ENCODE data around the gene ACOT7.
"Not testable (repeated sequence)": the region's sequence is repeated elsewhere in the genome, so short reads cannot be mapped to it uniquely, and the experiment has no call there.

ACOT7 gene

DNA sequence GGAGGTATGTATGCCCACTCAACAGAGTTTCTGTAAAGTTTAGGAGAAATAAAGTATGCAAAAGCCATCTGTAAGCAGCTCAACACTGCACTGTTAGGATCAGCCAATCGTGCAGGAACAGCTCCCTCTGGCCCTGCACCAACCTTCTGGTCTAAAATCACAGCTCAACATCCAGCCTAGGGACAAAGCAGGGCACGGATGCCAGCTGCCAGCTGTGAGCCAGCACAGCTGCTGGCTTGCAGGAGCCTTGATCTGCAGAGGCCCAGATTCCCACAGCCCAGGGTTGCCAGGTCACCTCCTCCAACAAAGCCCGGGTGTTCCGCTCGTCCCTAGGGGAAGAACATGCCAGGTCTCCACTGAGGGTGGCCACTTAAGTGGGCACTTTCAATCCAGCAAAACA is 8.6 kb downstream of the ACOT7 start:
- Histone ChIP-seq H3K36me3 (ENCODE audit: control insufficient read depth, insufficient read depth, low read length) (no peaks in the 10 kb centered on the region), H3K27me3 (replicated peaks; ENCODE audit: control insufficient read depth, insufficient read depth, low read length, poor library complexity, severe bottlenecking) (no peaks in the 10 kb centered on the region), H3K9me3 (ENCODE audit: control insufficient read depth, low read length) (no peaks in the 10 kb centered on the region), H3K4me3 (ENCODE audit: insufficient read depth, low read depth, low read length, poor library complexity, severe bottlenecking) (no peak overlapping the region), H3K4me1 (ENCODE audit: control insufficient read depth, insufficient read depth, low read length, poor library complexity, severe bottlenecking) (no peaks in the 10 kb centered on the region), H3K27ac (ENCODE audit: insufficient read depth, low read length, poor library complexity, severe bottlenecking) (no peak overlapping the region)
- DNase-seq: no peak

DNA sequence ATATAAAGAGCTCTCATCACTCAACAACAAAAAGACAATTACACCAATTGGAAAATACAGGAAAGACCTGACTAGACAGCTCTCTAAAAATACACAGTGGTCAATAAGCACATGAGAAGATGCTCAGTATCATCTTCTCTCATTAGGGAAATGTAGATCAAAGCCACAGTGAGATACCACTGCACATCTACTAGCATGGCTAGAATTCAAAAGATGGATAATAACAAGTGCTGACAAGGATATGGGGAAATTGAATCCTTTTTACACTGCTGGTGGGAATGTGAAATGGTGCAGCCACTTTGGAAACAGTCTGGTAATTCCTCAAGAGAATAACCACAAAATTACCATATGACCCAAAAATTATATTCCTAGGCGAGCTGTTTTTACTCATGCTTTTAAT is 9.4 kb downstream of the ACOT7 start:
- Histone ChIP-seq H3K9me3 (ENCODE audit: control insufficient read depth, low read length) (no peaks in the 10 kb centered on the region), H3K27me3 (replicated peaks; ENCODE audit: control insufficient read depth, insufficient read depth, low read length, poor library complexity, severe bottlenecking) (no peaks in the 10 kb centered on the region), H3K27ac (ENCODE audit: insufficient read depth, low read length, poor library complexity, severe bottlenecking) (no peak overlapping the region), H3K4me1 (ENCODE audit: control insufficient read depth, insufficient read depth, low read length, poor library complexity, severe bottlenecking) (no peaks in the 10 kb centered on the region), H3K4me3 (ENCODE audit: insufficient read depth, low read depth, low read length, poor library complexity, severe bottlenecking) (no peak overlapping the region), H3K36me3 (ENCODE audit: control insufficient read depth, insufficient read depth, low read length) (no peaks in the 10 kb centered on the region)
- DNase-seq: no peak

DNA sequence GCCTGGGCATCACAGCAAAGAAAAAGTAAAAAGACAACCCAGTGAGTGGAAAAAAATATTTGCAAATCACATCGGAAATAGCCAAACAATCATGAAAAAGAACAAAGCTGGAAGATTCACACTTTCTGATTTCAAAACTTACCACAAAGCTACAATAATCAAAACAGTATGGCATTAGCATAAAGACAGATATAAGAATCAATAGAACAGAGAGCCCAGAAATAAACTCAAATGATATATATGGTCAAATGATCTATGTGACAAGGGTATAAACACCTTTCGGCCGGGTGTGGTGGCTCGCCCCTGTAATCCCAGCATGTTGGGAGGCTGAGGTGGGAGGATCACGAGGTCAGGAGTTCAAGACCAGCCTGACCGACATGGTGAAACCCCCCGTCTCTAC is 13.5 kb downstream of the ACOT7 start:
- no peaks in the 10 kb centered on the region for H3K27me3 ChIP-seq (replicated peaks; ENCODE audit: control insufficient read depth, insufficient read depth, low read length, poor library complexity, severe bottlenecking)
- no peaks in the 10 kb centered on the region for H3K4me1 ChIP-seq (ENCODE audit: control insufficient read depth, insufficient read depth, low read length, poor library complexity, severe bottlenecking)
- no peak overlapping the region for H3K27ac ChIP-seq (ENCODE audit: insufficient read depth, low read length, poor library complexity, severe bottlenecking)
- no peak overlapping the region for H3K4me3 ChIP-seq (ENCODE audit: insufficient read depth, low read depth, low read length, poor library complexity, severe bottlenecking)
- H3K9me3 ChIP-seq (ENCODE audit: control insufficient read depth, low read length): no peaks in the 10 kb centered on the region
- no peak for DNase-seq
- H3K36me3 ChIP-seq (ENCODE audit: control insufficient read depth, insufficient read depth, low read length): no peaks in the 10 kb centered on the region

DNA sequence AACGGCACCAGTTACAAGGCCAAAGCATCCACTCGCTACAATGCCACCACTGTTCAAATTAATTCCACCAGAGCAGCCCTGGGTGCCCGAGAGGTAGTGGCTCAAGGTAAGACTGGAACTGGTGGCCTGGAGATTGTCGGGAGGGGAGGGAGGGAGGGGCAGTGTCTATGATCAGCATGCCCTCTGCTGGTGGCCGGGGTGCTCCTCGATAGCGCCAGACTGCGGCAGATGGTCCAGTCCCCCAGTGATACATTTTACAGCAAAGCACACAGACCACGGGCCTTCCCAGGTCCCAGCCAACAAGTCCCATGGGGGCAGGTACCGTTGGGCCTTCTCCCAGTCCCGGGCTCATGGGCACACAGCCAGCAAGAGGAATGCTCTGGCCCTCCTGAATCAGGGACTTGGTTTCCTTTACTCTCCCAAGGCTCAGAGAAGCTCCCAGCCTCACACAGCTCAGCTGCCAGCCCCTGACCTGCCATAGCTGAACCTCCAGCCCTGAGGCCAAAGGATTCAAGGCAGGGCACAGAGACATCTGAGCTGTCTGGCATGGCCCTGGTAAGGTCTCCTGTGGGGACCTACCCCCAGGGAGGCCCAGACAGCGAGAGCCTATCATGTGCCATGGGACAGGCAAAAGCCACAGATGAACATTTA is 15.3 kb downstream of the ACOT7 start:
- H3K4me1 ChIP-seq (ENCODE audit: control insufficient read depth, insufficient read depth, low read length, poor library complexity, severe bottlenecking): no peaks in the 10 kb centered on the region
- H3K27me3 ChIP-seq (replicated peaks; ENCODE audit: control insufficient read depth, insufficient read depth, low read length, poor library complexity, severe bottlenecking): no peaks in the 10 kb centered on the region
- no peaks in the 10 kb centered on the region for H3K36me3 ChIP-seq (ENCODE audit: control insufficient read depth, insufficient read depth, low read length)

DNA sequence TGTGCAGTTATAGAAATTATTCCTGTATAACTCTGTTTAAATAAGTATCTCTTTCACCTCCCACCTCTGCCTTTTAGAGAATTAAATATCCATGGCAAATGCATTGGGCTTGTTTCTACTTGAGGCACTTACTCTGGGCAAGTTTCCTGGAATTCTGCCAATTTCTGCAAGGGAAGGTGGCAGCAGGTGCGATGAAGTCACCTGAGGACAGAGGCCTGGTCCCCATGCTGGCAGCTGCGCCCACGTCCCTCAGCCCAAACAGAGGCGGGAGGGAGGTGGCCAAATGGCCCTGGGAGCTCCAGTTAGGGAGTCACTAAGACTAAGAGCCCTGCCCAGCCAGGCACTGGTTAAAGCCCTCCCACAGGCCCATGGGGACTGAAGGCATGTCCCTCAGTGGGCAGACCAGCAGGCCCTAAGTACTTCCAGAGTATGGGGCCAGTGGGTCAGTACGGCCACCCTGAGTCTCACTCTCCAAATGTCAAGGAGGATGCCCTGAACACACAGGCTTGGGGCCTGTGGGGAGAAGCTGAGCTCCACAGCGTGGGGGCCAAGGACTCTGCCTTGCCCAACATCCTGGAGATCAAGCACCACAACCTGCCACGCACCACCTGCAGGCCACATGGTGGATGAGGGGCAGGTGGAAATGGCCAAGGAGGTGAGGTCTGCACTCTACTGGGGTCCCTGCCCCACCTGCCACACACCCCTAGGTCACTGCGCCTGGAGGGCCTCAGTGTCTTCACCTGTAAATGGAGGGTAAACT is 19.4 kb downstream of the ACOT7 start:
- Histone ChIP-seq H3K27me3 (replicated peaks; ENCODE audit: control insufficient read depth, insufficient read depth, low read length, poor library complexity, severe bottlenecking) (no peaks in the 10 kb centered on the region), H3K36me3 (ENCODE audit: control insufficient read depth, insufficient read depth, low read length) (no peaks in the 10 kb centered on the region), H3K4me1 (ENCODE audit: control insufficient read depth, insufficient read depth, low read length, poor library complexity, severe bottlenecking) (no peaks in the 10 kb centered on the region), H3K9me3 (ENCODE audit: control insufficient read depth, low read length) (no peaks in the 10 kb centered on the region), H3K27ac (ENCODE audit: insufficient read depth, low read length, poor library complexity, severe bottlenecking) (no peak overlapping the region), H3K4me3 (ENCODE audit: insufficient read depth, low read depth, low read length, poor library complexity, severe bottlenecking) (no peak overlapping the region)
- DNase-seq: no peak

More for the DNA sequence above, 15.3 kb downstream of the ACOT7 start:
- no peak overlapping the region for H3K27ac ChIP-seq (ENCODE audit: insufficient read depth, low read length, poor library complexity, severe bottlenecking)
- no peak for DNase-seq
- H3K9me3 ChIP-seq (ENCODE audit: control insufficient read depth, low read length): no peaks in the 10 kb centered on the region
- no peak overlapping the region for H3K4me3 ChIP-seq (ENCODE audit: insufficient read depth, low read depth, low read length, poor library complexity, severe bottlenecking)

DNA sequence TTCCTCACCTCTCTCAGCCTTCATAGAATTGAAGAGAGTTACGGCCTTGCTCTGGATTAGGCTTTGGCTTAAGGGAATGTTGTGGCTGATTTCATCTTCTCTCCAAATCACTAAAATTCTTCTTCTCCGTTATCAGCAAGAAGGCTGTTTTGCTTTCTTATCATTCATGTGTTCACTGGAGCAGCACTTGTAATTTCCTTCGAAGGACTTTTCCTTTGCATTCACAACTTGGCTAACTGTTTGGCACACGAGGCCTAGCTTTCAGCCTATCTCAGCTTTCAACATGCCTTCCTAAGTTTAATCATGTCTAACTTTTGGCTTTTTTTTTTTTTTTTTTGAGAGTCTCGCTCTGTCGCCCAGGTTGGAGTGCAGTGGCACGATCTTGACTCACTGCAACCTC is 21.3 kb downstream of the ACOT7 start:
- H3K9me3 ChIP-seq (ENCODE audit: control insufficient read depth, low read length); H3K36me3 ChIP-seq (ENCODE audit: control insufficient read depth, insufficient read depth, low read length); H3K27me3 ChIP-seq (replicated peaks; ENCODE audit: control insufficient read depth, insufficient read depth, low read length, poor library complexity, severe bottlenecking); H3K4me1 ChIP-seq (ENCODE audit: control insufficient read depth, insufficient read depth, low read length, poor library complexity, severe bottlenecking); DNase-seq; H3K4me3 ChIP-seq (ENCODE audit: insufficient read depth, low read depth, low read length, poor library complexity, severe bottlenecking); H3K27ac ChIP-seq (ENCODE audit: insufficient read depth, low read length, poor library complexity, severe bottlenecking): not testable (repeated sequence)

DNA sequence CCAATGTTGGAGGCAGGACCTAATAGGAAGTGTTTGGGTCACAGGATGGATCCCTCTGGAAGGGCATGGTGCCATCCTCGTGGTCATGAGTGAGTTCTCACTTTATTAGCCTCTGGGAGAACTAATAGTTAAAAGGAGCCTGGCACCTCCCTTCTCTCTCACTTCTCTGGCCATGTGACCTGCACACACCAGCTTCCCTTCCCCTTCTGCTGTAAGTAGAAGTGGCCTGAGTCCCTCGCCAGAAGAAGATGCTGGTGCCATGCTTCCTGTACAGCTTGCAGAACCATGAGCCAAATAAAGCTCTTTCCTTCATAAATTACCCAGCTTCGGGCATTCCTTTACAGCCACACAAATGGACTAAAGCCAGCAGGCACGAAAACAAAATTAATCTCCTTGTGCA is 23.6 kb downstream of the ACOT7 start:
- H3K27ac ChIP-seq (ENCODE audit: insufficient read depth, low read length, poor library complexity, severe bottlenecking): no peak overlapping the region
- H3K4me3 ChIP-seq (ENCODE audit: insufficient read depth, low read depth, low read length, poor library complexity, severe bottlenecking): no peak overlapping the region
- H3K27me3 ChIP-seq (replicated peaks; ENCODE audit: control insufficient read depth, insufficient read depth, low read length, poor library complexity, severe bottlenecking): no peaks in the 10 kb centered on the region
- no peaks in the 10 kb centered on the region for H3K9me3 ChIP-seq (ENCODE audit: control insufficient read depth, low read length)
- no peaks in the 10 kb centered on the region for H3K36me3 ChIP-seq (ENCODE audit: control insufficient read depth, insufficient read depth, low read length)
- DNase-seq: no peak
- H3K4me1 ChIP-seq (ENCODE audit: control insufficient read depth, insufficient read depth, low read length, poor library complexity, severe bottlenecking): no peaks in the 10 kb centered on the region

DNA sequence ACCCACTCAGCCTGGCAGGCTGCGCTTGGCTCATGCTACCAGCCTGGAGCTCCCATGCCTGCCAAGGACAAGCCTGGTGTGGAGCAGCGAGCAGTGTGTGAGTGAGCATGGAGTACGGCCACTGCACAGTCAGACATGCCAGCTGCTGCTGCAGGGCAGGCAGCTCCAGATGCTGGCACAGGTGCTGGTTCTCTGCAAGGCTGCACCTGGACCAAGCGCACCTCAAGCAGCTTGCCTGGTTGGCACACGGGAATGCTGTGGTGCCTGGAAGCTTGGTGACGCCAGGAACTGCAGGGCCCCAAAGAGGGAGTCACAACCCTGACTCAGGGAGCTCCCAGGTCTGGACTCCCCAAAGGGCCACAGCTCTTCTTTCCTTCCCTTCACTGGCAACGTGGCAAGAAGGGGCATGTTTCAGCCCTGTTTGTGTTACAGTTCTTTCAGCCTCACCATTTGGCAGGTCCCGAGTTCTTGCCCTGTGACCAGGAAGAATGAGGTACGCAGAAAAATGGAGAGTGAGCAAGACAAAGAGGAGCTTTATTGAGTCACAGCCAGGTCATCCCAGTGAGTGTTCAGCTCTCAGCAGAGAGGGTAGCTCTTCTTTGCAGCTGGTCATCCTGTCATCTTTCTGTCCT is 26.1 kb downstream of the ACOT7 start:
- H3K27me3 ChIP-seq (replicated peaks; ENCODE audit: control insufficient read depth, insufficient read depth, low read length, poor library complexity, severe bottlenecking): no peaks in the 10 kb centered on the region
- no peaks in the 10 kb centered on the region for H3K36me3 ChIP-seq (ENCODE audit: control insufficient read depth, insufficient read depth, low read length)
- no peak overlapping the region for H3K4me3 ChIP-seq (ENCODE audit: insufficient read depth, low read depth, low read length, poor library complexity, severe bottlenecking)
- H3K27ac ChIP-seq (ENCODE audit: insufficient read depth, low read length, poor library complexity, severe bottlenecking): no peak overlapping the region
- H3K4me1 ChIP-seq (ENCODE audit: control insufficient read depth, insufficient read depth, low read length, poor library complexity, severe bottlenecking): no peaks in the 10 kb centered on the region
- DNase-seq: no peak
- H3K9me3 ChIP-seq (ENCODE audit: control insufficient read depth, low read length): no peaks in the 10 kb centered on the region

DNA sequence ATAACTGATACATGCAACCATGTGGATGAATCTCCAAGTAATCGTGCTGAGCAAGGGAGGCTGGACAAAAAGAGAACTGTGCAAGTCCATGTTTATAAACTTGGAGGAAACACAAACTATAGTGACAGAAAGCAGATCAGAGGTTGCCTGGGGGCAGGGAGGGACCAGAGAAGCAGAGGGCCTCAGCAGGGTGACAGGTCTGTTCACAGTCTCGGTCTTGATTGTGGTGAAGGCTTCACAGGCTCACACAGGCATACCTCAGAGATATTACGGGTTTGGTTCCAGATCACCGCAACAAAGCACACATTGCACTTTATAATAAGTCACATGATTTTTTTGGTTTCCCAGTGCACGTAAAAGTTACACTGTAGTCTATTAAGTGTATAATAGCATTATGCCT is 28.5 kb downstream of the ACOT7 start:
- peak in 1 of 3 donors; percentile 29 for DNase-seq
- Histone ChIP-seq H3K4me1 (ENCODE audit: control insufficient read depth, insufficient read depth, low read length, poor library complexity, severe bottlenecking) (peaks cover 6% of the 10 kb centered on the region), H3K9me3 (ENCODE audit: control insufficient read depth, low read length) (no peaks in the 10 kb centered on the region), H3K27me3 (replicated peaks; ENCODE audit: control insufficient read depth, insufficient read depth, low read length, poor library complexity, severe bottlenecking) (no peaks in the 10 kb centered on the region), H3K4me3 (ENCODE audit: insufficient read depth, low read depth, low read length, poor library complexity, severe bottlenecking) (no peak overlapping the region), H3K27ac (ENCODE audit: insufficient read depth, low read length, poor library complexity, severe bottlenecking) (no peak overlapping the region), H3K36me3 (ENCODE audit: control insufficient read depth, insufficient read depth, low read length) (no peaks in the 10 kb centered on the region)
